Measurements from ENCODE around the gene KLHL3.

DNA sequence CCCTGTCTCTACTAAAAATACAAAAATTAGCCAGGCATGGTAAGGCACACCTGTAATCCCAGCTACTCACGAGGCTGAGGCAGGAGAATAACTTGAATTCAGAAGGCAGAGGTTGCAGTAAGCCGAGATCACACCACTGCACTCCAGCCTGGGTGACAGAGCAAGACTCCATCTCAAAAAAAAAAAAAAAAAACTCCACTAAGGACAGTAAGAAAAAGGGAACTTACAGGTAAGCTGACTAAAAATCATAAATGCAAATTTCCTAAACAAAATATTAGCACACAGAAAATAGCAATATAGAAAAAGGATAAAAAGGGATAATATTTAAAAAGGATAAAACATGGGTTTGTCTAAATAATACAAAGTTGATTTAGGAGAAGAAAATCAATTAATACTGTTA, 46.2 kb upstream of the KLHL3 start:
- TF ChIP-seq, protein P1, sequence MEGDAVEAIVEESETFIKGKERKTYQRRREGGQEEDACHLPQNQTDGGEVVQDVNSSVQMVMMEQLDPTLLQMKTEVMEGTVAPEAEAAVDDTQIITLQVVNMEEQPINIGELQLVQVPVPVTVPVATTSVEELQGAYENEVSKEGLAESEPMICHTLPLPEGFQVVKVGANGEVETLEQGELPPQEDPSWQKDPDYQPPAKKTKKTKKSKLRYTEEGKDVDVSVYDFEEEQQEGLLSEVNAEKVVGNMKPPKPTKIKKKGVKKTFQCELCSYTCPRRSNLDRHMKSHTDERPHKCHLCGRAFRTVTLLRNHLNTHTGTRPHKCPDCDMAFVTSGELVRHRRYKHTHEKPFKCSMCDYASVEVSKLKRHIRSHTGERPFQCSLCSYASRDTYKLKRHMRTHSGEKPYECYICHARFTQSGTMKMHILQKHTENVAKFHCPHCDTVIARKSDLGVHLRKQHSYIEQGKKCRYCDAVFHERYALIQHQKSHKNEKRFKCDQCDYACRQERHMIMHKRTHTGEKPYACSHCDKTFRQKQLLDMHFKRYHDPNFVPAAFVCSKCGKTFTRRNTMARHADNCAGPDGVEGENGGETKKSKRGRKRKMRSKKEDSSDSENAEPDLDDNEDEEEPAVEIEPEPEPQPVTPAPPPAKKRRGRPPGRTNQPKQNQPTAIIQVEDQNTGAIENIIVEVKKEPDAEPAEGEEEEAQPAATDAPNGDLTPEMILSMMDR (IDR thresholded peaks at IDR 0.05): no peak
- TF ChIP-seq EP300 (IDR thresholded peaks at IDR 0.05; ENCODE audit: borderline replicate concordance in 1 of 2, low read depth in 1 of 2, low read length in 1 of 2) (no peak), RAD21 (IDR thresholded peaks at IDR 0.05; ENCODE audit: low read length) (no peak), YY1 (IDR thresholded peaks at IDR 0.05; ENCODE audit: low read depth) (no peak), NRF1 (IDR thresholded peaks at IDR 0.05; ENCODE audit: low read depth, low read length) (no peak), POLR2AphosphoS5 (IDR thresholded peaks at IDR 0.05; ENCODE audit: low read depth, low read length) (no peak), GATA2 (CRISPR knock-in tag; IDR thresholded peaks at IDR 0.05) (no peak), TAF1 (IDR thresholded peaks at IDR 0.05; ENCODE audit: borderline replicate concordance, low read depth, low read length) (no peak)
- TF ChIP-seq, protein P2, sequence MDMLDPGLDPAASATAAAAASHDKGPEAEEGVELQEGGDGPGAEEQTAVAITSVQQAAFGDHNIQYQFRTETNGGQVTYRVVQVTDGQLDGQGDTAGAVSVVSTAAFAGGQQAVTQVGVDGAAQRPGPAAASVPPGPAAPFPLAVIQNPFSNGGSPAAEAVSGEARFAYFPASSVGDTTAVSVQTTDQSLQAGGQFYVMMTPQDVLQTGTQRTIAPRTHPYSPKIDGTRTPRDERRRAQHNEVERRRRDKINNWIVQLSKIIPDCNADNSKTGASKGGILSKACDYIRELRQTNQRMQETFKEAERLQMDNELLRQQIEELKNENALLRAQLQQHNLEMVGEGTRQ (IDR thresholded peaks at IDR 0.05; ENCODE audit: borderline replicate concordance, low read depth, low read length): no peak
- TF ChIP-seq, protein P3, sequence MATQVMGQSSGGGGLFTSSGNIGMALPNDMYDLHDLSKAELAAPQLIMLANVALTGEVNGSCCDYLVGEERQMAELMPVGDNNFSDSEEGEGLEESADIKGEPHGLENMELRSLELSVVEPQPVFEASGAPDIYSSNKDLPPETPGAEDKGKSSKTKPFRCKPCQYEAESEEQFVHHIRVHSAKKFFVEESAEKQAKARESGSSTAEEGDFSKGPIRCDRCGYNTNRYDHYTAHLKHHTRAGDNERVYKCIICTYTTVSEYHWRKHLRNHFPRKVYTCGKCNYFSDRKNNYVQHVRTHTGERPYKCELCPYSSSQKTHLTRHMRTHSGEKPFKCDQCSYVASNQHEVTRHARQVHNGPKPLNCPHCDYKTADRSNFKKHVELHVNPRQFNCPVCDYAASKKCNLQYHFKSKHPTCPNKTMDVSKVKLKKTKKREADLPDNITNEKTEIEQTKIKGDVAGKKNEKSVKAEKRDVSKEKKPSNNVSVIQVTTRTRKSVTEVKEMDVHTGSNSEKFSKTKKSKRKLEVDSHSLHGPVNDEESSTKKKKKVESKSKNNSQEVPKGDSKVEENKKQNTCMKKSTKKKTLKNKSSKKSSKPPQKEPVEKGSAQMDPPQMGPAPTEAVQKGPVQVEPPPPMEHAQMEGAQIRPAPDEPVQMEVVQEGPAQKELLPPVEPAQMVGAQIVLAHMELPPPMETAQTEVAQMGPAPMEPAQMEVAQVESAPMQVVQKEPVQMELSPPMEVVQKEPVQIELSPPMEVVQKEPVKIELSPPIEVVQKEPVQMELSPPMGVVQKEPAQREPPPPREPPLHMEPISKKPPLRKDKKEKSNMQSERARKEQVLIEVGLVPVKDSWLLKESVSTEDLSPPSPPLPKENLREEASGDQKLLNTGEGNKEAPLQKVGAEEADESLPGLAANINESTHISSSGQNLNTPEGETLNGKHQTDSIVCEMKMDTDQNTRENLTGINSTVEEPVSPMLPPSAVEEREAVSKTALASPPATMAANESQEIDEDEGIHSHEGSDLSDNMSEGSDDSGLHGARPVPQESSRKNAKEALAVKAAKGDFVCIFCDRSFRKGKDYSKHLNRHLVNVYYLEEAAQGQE (IDR thresholded peaks at IDR 0.05; ENCODE audit: low read depth, low read length): no peak
- TF ChIP-seq, protein P4, sequence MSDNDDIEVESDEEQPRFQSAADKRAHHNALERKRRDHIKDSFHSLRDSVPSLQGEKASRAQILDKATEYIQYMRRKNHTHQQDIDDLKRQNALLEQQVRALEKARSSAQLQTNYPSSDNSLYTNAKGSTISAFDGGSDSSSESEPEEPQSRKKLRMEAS (IDR thresholded peaks at IDR 0.05; ENCODE audit: low read depth): no peak
